ENCODE measurements around the gene TSEN34.
"Not testable (repeated sequence)": the region's sequence is repeated elsewhere in the genome, so short reads cannot be mapped to it uniquely, and the experiment has no call there.

The TSEN34 gene

DNA sequence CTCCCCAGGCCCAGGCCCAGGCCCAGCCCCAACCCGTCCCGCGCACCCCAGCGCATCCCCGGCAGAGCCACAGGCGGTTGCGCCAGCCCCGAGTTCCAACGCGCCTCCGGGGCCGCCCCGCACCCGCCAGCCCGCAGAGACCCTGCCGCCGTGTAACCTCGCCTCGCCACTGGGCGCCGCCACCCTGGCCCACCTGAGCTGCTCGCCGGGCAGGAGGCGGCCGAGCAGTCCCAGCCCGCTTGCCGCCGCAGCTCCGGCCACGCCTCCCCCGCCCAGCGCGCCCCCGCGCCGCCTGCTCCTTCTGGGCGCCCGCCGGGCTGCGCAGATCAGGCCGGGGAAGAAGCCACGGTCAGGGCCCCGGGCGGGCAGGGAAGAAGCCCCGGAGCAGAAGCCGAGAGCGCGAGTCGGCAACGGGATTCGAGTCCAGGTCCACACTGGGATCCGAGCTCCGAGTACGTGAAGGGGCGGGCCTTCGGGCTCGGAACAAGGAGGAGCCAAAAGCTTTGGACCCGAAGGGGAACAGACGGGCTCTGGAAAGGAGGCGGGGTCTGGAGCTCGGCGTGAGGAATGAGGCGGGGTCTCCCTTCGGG lies 1.9 kb upstream of the TSEN34 start, which contains the start of gene MBOAT7:
Gene MBOAT7 (minus strand): TSS at position 436 of the 590 bp plus-strand sequence. CDS start 1,072 bp downstream, outside the sequence.
- peak in 3 of 4 experiments; percentile 62 to 72 (median 65) for DNase-seq

DNA sequence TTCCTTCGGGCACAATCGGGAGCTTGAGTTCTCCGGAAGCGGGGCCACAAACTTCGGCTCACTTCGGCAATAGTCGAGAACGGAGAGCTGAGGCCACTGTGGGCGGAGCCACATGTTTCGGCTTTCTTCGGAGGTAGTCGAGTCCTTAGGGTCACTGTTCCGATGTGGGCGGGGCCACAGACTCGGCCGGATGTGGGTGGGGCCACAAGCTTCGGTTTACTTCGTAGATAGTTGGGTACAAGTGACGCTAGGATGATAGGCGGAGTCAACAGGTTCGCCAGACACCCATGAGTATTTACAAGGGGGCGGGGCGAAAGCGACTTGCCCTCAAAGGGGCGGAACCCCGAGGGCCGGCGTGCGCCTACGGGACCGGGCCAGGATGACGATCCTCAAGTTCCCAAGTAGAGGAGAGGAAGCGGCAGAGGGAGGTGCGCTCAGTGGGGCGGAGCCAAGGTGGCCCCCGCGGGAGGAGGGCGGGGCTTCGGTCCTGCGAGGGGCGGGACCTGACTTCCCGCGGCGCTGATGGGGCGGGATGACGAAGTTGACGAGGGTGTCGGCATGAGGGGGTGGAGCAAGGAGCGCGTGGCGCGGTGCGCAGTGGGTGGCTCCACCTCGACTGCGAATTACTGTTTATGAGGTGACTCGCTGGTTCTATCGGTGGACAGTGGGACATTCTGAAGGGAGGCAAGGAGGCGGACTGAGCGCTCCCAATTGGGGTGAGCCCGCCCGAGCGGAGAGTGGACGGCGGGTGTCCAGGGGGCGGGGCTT lies 1.2 kb upstream of the TSEN34 start:
- peak; percentile 99 to 100 (median 100) for DNase-seq

DNA sequence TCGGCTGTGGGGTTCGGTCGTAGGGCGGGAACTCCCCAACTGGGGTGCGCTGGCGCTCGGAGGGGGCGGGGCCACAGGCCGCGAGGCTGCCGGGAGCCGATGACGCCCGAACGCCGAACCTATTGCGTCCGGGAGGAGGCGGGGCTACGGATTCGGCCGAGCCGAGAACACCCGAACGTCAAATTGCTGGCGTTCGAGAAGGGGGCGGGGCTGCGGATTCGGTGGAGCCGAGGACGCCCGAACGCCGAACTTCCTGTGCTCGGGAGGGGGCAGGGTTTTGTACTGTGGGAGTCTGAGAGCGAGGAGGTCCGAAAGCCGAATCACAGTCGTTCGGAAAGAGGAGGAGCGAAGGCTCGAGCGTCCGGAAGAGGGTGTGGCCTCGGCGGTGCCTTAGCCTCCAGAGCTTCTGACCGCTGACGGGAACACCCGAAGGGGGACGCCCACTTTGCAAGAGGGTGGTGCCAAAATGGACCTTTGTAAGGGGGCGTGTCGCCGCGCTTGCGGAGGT lies 551 bp upstream of the TSEN34 start:
- peak; percentile 99 to 100 (median 99) for DNase-seq

DNA sequence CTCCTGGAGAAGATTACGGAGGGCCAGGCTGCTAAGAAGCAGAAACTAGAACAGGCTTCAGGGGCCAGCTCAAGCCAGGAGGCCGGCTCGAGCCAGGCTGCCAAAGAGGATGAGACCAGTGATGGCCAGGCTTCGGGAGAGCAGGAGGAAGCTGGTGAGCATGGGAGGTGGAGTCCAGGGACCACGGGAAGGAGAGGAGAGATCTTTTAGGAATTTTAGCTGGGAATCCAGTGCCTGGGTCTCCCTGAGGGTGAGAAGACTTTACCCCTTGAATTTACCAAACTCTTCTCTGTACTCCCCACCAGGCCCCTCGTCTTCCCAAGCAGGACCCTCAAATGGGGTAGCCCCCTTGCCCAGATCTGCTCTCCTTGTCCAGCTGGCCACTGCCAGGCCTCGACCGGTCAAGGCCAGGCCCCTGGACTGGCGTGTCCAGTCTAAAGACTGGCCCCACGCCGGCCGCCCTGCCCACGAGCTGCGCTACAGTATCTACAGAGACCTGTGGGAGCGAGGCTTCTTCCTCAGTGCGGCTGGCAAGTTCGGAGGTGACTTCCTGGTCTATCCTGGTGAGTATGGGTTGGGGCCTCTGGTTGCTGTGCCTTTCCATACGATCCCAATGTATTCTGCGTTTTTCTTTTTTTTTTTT lies 824 bp downstream of the TSEN34 start:
- no peak for DNase-seq

DNA sequence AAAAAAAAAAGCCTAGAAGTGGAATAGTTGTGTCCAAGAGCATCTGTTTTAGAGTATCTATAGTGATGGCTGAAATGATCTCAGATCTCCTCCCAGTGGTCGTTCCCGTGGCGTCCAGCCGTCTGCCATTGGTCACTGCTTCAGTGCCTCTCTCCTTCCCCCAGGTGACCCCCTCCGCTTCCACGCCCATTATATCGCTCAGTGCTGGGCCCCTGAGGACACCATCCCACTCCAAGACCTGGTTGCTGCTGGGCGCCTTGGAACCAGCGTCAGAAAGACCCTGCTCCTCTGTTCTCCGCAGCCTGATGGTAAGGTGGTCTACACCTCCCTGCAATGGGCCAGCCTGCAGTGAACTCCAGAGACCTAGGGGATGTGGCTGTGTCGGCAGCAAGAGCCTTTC lies 1.9 kb downstream of the TSEN34 start:
- DNase-seq: no peak

DNA sequence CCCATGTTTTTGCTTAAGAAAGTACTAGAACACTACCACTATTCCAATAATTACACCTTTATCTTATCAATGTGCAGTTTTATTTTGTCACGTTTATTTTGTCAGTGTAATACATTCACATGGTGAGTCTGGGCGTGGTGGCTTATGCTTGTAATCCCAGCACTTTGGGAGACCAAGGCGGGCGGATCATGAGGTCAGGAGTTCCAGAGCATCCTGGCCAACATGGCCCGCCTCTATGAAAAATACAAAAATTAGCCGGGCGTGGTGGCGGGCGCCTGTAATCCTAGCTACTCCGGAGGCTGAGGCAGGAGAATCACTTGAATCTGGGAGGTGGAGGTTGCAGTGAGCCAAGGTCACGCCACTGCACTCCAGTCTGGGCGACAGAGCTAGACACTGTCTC lies 3.4 kb downstream of the TSEN34 start:
- DNase-seq: not testable (repeated sequence)

DNA sequence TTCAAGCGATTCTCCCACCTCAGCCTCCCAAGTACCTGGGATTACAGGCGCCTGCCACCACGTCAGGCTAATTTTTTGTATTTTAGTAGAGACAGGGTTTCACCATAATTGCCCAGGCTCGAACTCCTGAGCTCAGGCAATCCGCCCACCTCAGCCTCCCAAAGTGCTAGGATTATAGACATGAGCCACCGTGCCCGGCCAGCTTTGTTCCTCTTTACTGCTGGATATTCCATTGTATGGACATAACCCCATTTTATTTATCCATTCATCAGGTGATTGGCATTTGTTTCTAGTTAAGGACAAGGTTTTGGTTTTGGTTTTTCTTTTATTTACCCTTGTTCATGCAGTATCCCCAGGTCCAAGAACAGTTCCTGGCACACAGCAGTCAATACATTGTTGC lies 5.4 kb downstream of the TSEN34 start:
- DNase-seq: no peak

DNA sequence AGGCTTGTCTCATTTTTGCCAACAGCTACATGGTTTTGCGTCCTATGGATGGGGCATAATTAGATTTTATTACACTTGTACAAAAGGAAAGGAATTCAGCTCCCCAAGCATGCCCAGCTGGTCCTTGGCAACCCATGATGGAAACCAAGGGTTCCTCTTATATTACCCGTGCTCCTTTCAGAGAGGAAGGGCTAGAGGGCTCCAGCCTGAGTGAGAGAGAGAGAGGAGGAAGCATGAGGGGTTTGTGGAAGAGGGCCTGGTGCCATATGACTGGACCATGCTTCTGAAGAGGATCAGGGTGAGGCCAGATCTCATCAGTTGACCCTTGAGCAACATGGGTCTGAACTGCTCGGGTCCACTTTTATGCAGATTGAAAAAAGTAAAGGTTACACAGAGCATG lies 6.0 kb downstream of the TSEN34 start:
- DNase-seq: no peak

DNA sequence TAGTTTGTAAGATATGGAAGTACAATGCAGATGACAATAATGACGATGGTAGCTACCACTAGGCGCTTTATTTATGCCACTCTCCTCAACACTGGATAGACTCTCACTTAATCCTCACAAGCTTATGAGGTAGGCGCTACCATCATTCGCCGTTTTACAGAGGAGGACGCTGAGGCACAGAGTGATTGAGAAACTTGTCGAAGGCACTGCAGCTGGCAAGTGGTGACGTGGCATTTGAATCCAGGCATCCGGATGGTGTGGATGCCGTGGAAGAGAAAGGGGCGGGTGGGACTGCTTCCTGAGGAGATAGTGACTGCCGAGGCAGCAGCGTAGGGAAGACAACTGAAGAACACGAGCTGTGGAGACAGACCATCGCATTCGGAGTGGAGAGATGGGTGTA lies 8.3 kb downstream of the TSEN34 start:
- no peak for DNase-seq

DNA sequence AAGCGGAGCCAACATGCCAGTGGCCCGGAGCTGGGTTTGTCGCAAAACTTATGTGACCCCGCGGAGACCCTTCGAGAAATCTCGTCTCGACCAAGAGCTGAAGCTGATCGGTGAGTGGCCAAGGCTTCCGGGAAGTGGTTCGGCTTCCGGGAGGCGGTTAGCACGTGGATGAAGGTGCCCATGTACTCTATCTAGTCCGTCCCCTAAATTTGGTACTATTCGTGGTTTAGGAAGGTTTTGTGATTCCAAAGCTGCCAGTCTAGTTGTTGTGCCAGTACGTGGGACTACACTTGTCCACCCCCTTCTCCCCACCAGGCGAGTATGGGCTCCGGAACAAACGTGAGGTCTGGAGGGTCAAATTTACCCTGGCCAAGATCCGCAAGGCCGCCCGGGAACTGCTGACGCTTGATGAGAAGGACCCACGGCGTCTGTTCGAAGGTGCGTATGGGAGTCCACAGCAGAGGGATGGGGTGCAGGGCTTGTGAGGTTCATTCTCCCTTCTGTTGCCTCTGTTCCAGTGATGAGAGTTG lies 10.1 kb downstream of the TSEN34 start:
- no peak for DNase-seq

DNA sequence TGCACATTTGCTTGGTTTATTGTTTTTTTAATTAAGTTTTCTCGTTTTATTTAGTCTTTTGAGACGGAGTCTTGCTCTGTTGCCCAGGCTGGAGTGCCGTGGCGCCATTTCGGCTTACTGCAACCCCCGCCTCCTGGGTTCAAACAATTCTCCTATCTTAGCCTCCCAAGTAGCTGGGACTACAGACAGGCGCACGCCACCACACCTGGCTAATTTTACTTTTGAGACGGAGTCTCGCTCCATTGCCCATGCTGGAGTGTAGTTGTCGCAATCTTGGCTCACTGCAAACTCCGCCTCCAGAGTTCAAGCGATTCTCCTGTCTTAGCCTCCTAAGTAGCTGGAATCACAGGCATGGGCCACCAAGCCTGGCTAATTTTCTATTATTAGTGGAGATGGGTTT lies 10.9 kb downstream of the TSEN34 start:
- DNase-seq: no peak

DNA sequence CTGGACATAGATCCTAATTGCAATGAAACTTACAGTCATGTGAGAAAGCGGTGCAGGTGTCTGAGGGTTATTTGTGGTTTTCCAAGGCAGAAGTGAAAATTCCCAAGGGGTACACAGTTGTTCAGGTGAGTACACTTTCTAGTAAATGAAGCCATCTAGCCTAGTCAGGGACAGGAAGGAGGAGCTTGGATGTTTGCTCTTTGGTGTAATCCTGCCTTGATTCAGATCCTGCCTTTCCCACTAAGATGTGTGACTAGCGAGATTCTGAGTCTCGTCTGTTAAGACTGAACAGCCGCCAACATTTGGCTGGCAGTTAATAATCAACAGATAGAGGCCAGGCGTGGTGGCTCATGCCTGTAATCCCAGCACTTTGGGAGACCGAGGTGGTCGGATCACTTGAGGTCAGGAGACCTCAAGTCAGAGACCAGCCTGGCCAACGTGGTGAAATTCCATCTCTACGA lies 12.1 kb downstream of the TSEN34 start:
- DNase-seq: no peak

DNA sequence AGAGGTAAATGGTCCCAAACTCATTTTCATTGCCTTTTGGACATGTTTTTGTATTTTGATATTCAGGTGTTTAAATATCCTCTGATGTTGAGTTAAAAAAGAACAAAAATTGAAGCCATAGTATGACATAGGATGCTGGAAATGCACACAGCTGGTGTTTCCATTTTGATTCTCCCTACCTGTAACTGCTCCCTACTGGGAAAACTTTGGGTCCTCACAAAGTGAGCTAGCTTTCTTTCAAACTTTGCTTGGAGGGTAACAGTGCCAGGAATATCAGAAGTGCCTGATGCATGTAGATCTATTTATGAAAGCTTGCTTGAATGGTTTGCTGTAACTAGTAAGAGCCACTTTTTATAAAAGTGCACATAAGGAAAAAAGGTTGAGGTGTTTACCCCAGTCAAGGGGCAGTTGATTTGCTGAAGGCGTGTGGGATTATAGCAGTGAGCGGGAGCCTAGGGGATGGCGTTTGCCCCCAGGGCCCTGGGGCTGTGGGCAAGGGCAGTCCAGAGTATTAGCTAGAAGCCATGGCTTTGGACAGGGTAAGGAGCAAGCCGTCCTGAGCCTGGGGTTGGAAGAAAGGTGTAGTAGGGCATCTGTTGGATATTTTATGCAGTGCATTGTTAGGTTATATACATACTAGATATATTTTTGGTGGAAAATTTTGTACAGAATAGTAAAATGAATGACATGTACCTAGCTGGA lies 13.8 kb downstream of the TSEN34 start:
- DNase-seq: no peak

DNA sequence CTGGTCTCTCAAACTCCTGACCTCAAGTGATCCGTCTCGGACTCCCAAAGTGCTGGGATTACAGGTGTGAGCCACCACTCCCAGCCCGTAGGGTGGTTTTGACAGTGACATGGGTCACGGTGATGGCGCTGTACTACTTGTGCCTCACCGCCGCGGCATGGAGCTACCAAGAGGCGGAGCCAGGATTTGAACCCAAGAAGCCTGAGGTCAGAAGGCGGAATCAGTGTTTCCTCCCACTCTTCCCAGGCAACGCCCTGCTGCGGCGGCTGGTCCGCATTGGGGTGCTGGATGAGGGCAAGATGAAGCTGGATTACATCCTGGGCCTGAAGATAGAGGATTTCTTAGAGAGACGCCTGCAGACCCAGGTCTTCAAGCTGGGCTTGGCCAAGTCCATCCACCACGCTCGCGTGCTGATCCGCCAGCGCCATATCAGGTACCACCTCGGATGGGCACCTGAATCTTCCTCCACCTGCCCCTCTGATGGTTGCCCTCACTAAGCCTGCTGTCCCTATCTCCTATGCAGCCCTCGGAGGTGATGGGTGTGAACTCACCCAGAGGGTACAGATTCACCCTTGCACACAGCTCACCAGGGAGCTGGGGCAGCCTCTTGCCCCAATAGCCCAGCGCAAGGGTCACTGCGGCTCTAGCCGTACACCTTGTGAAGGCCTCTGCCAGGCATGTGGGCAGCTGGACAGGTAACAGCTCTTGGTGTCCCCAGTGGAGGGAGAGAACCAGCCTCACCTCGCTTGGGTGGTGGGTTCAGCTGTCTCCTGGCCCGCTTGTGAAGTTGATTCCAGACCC lies 15.1 kb downstream of the TSEN34 start:
- DNase-seq: no peak

DNA sequence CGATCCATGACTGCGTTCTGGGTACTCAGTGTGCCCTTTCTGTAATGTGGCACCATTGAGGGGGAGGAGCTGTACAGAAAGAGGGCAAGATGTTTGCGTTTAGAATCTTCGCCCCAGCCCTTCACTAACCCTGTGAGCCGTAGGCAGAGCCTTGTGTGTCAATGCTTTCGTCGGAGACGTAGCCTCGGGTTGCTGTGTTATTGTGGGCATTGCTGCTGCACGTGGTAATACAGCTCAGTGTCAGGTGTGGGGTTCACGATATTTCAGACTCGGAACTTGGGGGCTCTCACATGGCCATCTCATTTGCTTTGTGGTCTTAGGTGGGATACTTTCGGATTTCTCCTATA lies 15.7 kb downstream of the TSEN34 start:
- DNase-seq: no peak

DNA sequence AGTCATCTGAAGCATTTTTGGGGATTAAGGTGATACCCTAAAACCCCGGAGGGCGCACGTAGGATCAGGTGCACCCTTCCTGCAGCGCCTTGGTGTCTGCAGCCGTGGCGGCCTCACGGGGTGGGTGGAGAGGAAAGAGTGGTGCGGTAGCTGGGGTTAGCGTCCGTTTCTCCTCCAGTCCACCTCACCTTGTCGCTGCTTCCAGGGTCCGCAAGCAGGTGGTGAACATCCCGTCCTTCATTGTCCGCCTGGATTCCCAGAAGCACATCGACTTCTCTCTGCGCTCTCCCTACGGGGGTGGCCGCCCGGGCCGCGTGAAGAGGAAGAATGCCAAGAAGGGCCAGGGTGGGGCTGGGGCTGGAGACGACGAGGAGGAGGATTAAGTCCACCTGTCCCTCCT lies 16.1 kb downstream of the TSEN34 start:
- not testable (repeated sequence) for DNase-seq

DNA sequence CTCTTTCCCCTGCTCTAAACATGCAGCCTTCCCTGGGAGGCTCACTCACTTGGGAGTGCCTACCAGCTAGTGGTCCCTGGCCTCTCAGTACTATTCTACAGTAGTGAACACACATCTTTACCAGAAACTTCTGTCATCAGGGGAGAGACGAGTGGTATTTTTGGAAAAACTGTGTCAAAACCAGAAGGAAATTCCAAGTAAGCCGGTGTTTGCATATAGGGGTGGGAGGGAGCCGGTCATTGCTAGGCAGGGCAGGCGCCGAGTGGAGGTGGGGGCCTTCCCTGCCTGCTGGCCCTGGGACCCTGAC lies 16.5 kb downstream of the TSEN34 start:
- DNase-seq: no peak

DNA sequence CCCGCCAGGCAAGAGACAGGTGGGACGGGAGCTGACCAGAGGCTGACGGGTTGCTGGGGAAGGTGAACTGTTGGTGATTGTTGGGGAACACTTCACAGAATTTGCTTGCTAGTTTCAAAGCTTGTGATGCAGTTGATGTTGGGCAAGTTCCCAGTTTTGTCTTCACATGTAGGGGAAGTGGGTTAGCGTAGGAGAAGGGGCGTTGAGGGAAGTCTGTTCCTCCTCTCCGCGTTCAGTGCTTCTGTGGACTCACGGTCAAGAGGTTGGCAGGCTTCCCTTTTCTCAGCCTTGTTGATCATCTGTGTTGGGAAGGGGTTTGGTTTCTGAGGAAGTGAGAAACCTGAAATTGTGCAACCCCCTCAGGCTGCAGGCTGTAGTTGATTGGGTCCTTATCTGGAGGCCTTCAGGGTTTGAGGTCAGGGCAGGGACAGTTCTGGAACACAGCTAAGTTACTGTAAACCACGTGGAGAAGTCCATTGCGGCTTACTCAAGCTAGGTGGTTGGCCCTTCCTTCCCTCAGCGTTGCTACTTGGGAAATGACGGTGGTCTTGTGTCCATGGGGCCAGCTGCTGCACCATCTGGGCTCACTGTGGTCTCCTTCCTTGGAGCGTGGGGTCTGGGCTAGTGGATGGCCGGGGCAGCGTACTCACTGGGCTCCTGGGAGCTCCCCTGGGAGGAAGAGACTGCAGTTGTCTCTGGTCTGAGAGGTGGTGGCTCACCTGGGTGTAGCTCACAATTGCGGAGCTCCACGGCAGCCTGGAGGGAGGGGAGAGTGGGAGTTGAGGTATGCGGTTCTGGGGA lies 17.1 kb downstream of the TSEN34 start:
- DNase-seq: no peak

DNA sequence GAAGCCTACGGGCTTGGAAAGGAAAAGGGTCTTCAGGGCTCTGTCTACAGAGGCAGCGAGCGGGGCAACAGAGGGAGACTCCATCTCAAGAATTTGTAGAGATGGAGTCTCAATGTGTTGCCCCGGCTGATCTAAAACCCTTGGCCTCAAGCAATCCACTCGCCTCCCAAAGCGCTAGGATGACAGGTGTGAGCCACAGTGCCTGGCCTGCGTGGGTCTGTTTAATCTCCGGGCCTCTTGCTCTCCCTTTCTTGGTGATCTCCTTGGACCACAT lies 17.6 kb downstream of the TSEN34 start:
- no peak for DNase-seq

DNA sequence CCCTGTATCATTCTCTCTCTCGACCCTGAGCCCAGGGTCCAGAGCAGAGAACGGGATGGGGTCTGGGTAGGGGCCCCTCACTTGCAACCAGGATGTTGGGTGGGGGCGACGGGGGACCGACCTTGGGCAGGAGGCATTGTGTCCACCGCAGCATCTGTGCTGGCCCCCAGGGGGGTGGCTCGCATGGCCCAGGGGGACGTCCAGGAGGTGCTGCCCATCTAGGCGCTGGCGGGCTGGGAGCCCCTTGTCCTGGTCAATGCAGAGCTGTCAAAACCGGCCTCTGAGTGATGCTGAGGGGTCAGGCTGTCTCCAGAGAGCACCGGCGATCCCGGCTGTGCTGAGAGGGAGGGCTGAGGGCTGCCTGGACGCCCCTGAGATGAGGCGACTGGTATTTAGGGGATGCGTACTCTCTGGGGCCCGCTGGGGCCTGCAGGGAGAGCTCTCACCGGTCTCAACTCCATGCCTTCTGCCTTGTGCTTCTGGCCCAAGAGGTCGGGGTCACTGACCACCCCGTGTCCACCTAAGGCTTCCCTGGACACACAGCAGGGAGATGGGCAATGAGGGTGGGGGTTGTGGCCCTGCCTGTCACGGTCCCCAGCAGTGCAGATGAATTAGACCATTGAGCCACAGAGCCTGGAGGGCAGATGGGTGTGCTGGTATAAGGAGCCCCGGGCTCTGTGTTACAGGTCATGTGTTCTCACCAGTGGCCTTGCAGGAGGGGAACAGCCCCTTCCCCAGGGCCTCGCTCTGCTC lies 18.1 kb downstream of the TSEN34 start:
- no peak for DNase-seq

Measured in activated CD4-positive, CD25-positive, alpha-beta regulatory T cell (primary cell).